Hepatocyte (in vitro differentiated cells): Measurements from ENCODE around the gene ANAPC16. TPM values are rescaled to one million over a fixed set of nuclear protein-coding genes. Genes with fewer than 3 reads are reported as not detected.
"Not testable (repeated sequence)": the region's sequence is repeated elsewhere in the genome, so short reads cannot be mapped to it uniquely, and the experiment has no call there.

Experiments
- DNase-seq: peaks from one replicate; pipeline ENCODE4 v3.0.0-alpha.2; 2016; ENCODE audit warnings: low spot score
- H2AFZ ChIP-seq: fragments of 200-600 bp; sonication (generic); 2 replicates; pipeline ENCODE4 v1.6.0; 2016; ENCODE audit warnings: antibody characterized with exemption, mild to moderate bottlenecking
- H3K27ac ChIP-seq: fragments of 200-600 bp; sonication (generic); 2 replicates; pipeline ENCODE4 v1.5.1; 2016; ENCODE audit warnings: mild to moderate bottlenecking
- H3K27me3 ChIP-seq: fragments of 200-600 bp; sonication (generic); 2 replicates; pipeline ENCODE4 v1.6.1; 2016
- H3K36me3 ChIP-seq: fragments of 200-600 bp; sonication (generic); replicated peaks from 2 replicates; pipeline ENCODE4 v1.5.1; 2016; ENCODE audit warnings: low read depth; ENCODE audit not compliant: insufficient read depth
- H3K4me1 ChIP-seq: fragments of 200-600 bp; sonication (generic); 2 replicates; pipeline ENCODE4 v1.5.1; 2016; ENCODE audit warnings: mild to moderate bottlenecking, moderate library complexity; ENCODE audit not compliant: insufficient read depth
- H3K4me2 ChIP-seq: fragments of 200-600 bp; sonication (generic); 2 replicates; pipeline ENCODE4 v1.6.0; 2016
- H3K4me3 ChIP-seq: fragments of 200-600 bp; sonication (generic); 2 replicates; pipeline ENCODE4 v1.5.1; 2016; ENCODE audit warnings: mild to moderate bottlenecking
- H3K79me2 ChIP-seq: fragments of 200-600 bp; sonication (generic); 2 replicates; pipeline ENCODE4 v1.6.0; 2017; ENCODE audit warnings: mild to moderate bottlenecking
- H3K9me2 ChIP-seq: fragments of 200-600 bp; sonication (generic); replicated peaks from 2 replicates; pipeline ENCODE4 v1.6.0; 2017; ENCODE audit warnings: mild to moderate bottlenecking; ENCODE audit not compliant: insufficient read depth
- H3K9me3 ChIP-seq: fragments of 200-600 bp; sonication (generic); 2 replicates; pipeline ENCODE4 v1.5.1; 2016; ENCODE audit warnings: low read depth, mild to moderate bottlenecking
- H4K20me1 ChIP-seq: fragments of 200-600 bp; sonication (generic); 2 replicates; pipeline ENCODE4 v1.6.0; 2016; ENCODE audit warnings: mild to moderate bottlenecking; ENCODE audit not compliant: insufficient read depth, poor library complexity, severe bottlenecking
- CTCF ChIP-seq: fragments of 200-600 bp; sonication (generic); IDR thresholded peaks from 2 replicates; pipeline ENCODE4 v1.5.1; 2016; ENCODE audit warnings: antibody characterized with exemption, mild to moderate bottlenecking; ENCODE audit not compliant: poor library complexity
- EZH2 ChIP-seq: fragments of 200-600 bp; sonication (generic); IDR thresholded peaks from 2 replicates; pipeline ENCODE4 v1.6.1; 2016; ENCODE audit warnings: antibody characterized with exemption, mild to moderate bottlenecking, borderline replicate concordance
- EZH2phosphoT487 ChIP-seq: fragments of 200-600 bp; sonication (generic); IDR thresholded peaks from one replicate; pipeline ENCODE4 v1.6.1; 2018; ENCODE audit warnings: antibody characterized with exemption, mild to moderate bottlenecking, low read depth, moderate library complexity; ENCODE audit not compliant: unreplicated experiment, severe bottlenecking
- WGBS: methylation state at CpG from one replicate; pipeline ENCODE4 v1.1.6; 2016; ENCODE audit warnings: low lambda C conversion rate; ENCODE audit errors: missing lambda C conversion rate; 5-methylcytosine and 5-hydroxymethylcytosine counted together
- polyA plus RNA-seq: library from polyadenylated mRNA; unstranded; fragments of >200 nt; fragmentation: Nextera tagmentation; extraction: Ambion mirVana; gene quantifications from 2 replicates; pipeline ENCODE4 v1.2.1, GENCODE V29; 2016
- small RNA-seq: library from RNA; depleted of rRNA; stranded (forward); fragments of <200 nt; gene quantifications from one replicate; pipeline ENCODE3, GENCODE V24; 2014
- total RNA-seq: library from RNA; depleted of rRNA; stranded (reverse); fragments of >200 nt; gene quantifications from 2 replicates; pipeline ENCODE4 v1.2.3, GENCODE V29; 2014

ANAPC16 gene
- total and polyA plus RNA-seq, 2 experiments from 2014 or later: 109 to 118 TPM

DNA sequence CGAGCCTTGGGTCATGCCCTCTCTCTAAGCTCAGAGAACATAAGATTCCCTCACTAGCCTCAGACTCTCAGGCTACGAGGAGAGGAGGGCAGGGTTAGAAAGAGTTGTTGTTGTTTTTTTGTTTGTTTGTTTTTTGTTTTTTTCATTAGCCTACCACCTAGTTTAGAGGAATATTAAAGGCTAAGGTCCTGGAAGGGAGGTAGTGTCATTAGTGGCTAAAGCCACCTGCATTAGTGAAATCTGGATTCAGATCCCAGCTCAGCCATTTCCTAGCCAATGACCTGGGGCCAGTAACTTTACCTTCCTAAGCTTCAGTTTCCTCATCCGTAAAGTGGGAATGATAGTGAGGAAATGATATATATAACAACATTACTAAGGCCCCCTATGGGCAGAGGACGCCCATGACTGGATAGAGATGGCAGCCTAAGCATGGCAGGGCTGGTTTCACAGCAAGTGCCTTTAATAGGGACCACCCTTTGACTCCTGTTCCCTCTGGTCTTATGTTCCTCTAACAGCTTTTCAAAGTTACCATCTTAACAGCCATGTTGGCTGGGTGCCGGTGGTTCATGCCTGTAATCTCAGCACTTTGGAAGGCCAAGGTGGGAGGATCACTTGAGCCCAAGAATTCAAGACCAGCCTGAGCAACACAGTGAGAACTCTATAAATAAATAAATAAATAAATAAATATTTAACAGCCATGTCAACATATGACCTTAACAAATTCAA lies 63.0 kb downstream of the ANAPC16 start:
- Histone ChIP-seq H3K9me3 (no peaks in the 10 kb centered on the region), H3K79me2 (peaks cover 24% of the 10 kb centered on the region), H3K4me2 (no peak overlapping the region), H3K27me3 (no peaks in the 10 kb centered on the region), H3K36me3 (peaks cover 3% of the 10 kb centered on the region), H4K20me1 (peaks cover 23% of the 10 kb centered on the region), H3K4me3 (no peak overlapping the region), H2AFZ (no peak overlapping the region), H3K27ac (peak overlapping the region; percentile 91), H3K9me2 (no peaks in the 10 kb centered on the region), H3K4me1 (peaks cover 21% of the 10 kb centered on the region)
- 93% methylated on average over 5 of the region's 5 CpGs for WGBS
- TF ChIP-seq EZH2 (no peak), EZH2phosphoT487 (no peak), CTCF (no peak)
- no peak for DNase-seq

DNA sequence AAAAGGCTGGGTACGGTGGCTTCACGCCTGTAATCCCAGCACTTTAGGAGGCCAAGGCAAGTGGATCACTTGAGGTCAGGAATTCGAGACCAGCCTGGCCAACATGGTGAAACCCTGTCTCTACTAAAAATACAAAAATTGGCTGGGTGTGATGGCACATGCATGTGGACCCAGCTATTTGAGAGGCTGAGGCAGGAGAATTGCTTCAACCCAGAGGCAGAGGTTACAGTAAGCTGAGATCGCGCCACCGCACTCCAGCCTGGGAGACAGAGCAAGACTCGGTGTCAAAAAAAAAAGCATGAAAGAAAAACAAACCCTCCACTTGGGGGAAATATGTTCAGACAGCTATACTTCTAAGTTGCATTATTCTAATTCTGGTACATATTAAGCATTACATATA lies 63.8 kb downstream of the ANAPC16 start:
- Histone ChIP-seq H3K79me2 (peaks cover 17% of the 10 kb centered on the region), H4K20me1 (peaks cover 19% of the 10 kb centered on the region), H3K4me1 (peaks cover 21% of the 10 kb centered on the region)
- H3K27ac ChIP-seq, H2AFZ ChIP-seq, H3K9me2 ChIP-seq, H3K9me3 ChIP-seq, H3K4me3 ChIP-seq, H3K36me3 ChIP-seq, H3K4me2 ChIP-seq, H3K27me3 ChIP-seq, DNase-seq: not testable (repeated sequence)
- WGBS: 94% methylated on average over 7 of the region's 7 CpGs

DNA sequence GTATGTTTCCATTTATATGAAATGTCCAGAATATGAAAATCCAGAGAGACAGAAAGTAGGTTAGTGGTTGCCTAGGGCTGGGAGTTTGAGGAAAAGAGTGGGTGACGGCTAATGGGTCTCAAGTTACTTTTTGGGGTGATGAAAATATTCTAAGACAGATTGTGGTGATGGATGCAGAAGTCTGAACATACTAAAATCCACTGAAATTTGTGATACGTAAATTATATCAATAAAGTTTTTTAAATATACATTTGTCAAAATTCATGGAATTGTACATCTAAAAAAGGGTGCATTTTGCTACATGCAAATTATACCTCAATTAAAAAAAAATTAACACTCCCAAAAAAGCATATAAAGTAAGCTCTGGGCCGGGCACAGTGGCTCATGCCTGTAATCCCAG lies 67.3 kb downstream of the ANAPC16 start:
- no peaks in the 10 kb centered on the region for H3K27me3 ChIP-seq
- H3K9me2 ChIP-seq: no peaks in the 10 kb centered on the region
- WGBS: 61% methylated on average over 3 of the region's 3 CpGs
- no peak overlapping the region for H3K4me3 ChIP-seq
- H3K27ac ChIP-seq: no peak overlapping the region
- no peaks in the 10 kb centered on the region for H3K79me2 ChIP-seq
- DNase-seq: no peak
- TF ChIP-seq CTCF: no peak
- no peak for TF ChIP-seq EZH2phosphoT487
- no peak for TF ChIP-seq EZH2
- H2AFZ ChIP-seq: no peak overlapping the region
- H3K9me3 ChIP-seq: no peaks in the 10 kb centered on the region
- H3K36me3 ChIP-seq: no peaks in the 10 kb centered on the region
- no peaks in the 10 kb centered on the region for H3K4me1 ChIP-seq
- H4K20me1 ChIP-seq: no peaks in the 10 kb centered on the region
- H3K4me2 ChIP-seq: no peak overlapping the region

Small RNA genes lying within 50 kb of the gene (small RNA-seq; reads per million reads assigned to genes)
- gene RF00019 (not detected), gene RF00340 (not detected)

Other genes starting within 250 kb of the ANAPC16 start
- gene SPOCK2, start 127.5 kb upstream of the ANAPC16 start, total RNA-seq: 3.0 and 3.2 TPM in 2 replicates
- 3.1 and 5.2 TPM in 2 replicates for gene SPOCK2, start 127.5 kb upstream of the ANAPC16 start, polyA plus RNA-seq
- gene ASCC1, start 264 bp downstream of the ANAPC16 start, total RNA-seq: 38.7 and 43.3 TPM in 2 replicates
- 25.2 and 31.8 TPM in 2 replicates for gene ASCC1, start 264 bp downstream of the ANAPC16 start, polyA plus RNA-seq
- gene DDIT4, start 57.9 kb downstream of the ANAPC16 start, total RNA-seq: 162 and 165 TPM in 2 replicates
- 189 and 235 TPM in 2 replicates for gene DDIT4, start 57.9 kb downstream of the ANAPC16 start, polyA plus RNA-seq
- 31.0 and 33.5 TPM in 2 replicates for gene DNAJB12, start 138.9 kb downstream of the ANAPC16 start, total RNA-seq
- gene DNAJB12, start 138.9 kb downstream of the ANAPC16 start, polyA plus RNA-seq: 40.3 and 41.5 TPM in 2 replicates